ENCODE data around the gene RAD17.

DNA sequence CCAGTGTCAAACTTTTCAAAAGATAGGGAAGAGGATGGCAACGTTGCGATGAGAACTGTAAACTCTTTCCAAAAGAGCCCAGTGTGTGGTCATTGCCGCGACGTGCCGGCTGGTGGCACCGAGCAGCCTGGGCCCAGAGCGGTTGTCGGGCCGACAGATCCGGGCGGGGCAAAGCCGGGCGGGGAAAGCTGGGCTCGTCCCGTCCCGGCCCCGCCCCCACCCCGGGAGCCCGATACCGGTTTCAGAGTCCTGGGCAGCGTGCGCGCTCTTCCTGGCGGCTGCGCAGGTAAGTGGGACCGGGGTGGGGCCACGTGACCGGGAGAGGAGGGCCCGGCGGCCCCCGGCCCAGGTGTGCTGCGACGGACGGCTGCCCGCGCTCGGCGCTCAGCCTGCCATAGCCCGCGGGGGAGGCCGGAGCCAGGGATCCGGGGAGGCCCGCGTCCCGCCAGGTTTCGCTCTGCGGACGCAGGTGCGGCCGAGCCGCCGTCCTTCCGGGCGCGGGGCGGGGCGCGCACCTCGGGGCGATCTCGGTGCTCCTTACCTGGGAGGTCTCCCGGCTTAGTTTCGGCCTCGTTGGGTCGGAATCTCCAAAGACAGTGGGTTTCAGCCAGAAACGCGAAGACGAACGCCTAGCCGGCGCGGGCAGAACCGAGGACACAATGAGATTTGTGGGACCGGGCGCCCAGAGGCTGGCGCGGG is 45.4 kb downstream of the RAD17 start, which contains the start of gene MARVELD2:
- TF ChIP-seq, protein P1, sequence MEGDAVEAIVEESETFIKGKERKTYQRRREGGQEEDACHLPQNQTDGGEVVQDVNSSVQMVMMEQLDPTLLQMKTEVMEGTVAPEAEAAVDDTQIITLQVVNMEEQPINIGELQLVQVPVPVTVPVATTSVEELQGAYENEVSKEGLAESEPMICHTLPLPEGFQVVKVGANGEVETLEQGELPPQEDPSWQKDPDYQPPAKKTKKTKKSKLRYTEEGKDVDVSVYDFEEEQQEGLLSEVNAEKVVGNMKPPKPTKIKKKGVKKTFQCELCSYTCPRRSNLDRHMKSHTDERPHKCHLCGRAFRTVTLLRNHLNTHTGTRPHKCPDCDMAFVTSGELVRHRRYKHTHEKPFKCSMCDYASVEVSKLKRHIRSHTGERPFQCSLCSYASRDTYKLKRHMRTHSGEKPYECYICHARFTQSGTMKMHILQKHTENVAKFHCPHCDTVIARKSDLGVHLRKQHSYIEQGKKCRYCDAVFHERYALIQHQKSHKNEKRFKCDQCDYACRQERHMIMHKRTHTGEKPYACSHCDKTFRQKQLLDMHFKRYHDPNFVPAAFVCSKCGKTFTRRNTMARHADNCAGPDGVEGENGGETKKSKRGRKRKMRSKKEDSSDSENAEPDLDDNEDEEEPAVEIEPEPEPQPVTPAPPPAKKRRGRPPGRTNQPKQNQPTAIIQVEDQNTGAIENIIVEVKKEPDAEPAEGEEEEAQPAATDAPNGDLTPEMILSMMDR (IDR thresholded peaks at IDR 0.05) = peak in 7 of 12 donors; percentile 6 to 36 (median 17)
- no peak for TF ChIP-seq POLR2A (IDR thresholded peaks at IDR 0.05)

Data from heart left ventricle (tissue), 13 donors.